ENCODE results near the gene IFT122.

IFT122 gene

GRCh38 chr3:129559565-129560079 is 119.6 kb downstream of the IFT122 start:
- no peak for DNase-seq

GRCh38 chr3:129560269-129560787 is 120.3 kb downstream of the IFT122 start:
- DNase-seq, result no peak

DNA sequence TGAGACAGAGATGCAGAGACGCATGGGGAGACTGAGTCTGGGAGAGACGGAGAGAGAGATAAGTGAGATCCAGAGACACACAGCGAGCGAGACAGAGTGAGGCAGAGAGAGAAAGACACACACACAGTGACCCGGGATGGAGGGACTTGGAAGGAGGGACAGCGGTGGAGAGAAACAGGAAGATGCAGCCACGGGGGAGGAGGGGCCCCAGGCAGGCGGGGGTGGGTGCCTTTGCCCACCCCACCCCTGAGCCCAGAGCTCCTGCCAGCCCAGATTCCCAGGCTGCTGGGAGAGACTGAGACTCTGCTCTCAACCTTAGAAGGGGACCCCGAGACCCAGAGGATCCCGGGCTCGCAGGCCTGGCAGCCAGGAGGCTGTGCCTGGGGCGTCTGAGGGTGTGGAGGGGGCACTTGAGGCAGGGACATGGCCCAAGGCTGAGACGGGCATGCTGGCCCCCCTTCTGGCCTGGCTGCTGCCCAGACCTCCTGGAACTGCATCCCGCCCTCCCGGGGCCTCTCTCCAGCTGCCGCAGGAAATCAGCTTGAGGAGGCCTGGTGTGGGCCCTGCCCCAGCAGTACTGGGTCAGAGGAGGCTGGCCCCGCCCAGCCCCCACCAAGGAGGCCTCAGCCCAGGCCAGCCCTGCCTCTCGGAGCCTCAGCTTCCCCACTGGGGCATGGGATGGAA is 121.0 kb downstream of the IFT122 start:
- no peak for DNase-seq

DNA sequence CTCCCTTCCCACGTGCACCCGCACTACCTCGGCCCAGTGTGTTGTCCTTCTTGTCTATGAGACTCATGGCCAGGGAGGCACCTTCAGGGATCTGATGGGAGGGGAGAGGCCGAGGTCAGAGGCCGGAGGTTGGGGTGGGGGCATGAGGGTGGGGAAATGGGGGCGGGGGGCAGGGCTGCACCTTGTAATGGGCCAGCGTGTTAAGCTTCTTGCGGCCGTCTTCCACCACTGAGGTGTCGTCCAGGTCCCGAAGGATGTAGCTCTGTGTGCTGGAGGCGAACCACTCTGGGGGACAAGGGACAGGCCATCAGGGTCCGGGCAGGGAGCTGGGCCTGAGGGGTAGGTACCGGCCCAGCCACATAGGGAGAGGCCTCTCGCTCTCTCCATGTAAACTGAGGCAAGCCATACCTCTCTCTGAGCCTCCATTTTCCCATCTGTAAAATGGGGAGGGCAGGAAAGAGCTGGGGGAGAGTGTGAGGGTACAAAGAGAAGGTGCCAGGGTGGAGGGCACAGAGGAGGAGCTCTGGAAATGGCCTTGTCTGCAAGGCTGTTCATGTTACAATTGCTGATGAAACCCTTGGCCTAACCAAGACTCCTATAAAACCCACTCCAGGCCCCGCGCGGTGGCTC is 121.7 kb downstream of the IFT122 start:
- no peak for DNase-seq

DNA sequence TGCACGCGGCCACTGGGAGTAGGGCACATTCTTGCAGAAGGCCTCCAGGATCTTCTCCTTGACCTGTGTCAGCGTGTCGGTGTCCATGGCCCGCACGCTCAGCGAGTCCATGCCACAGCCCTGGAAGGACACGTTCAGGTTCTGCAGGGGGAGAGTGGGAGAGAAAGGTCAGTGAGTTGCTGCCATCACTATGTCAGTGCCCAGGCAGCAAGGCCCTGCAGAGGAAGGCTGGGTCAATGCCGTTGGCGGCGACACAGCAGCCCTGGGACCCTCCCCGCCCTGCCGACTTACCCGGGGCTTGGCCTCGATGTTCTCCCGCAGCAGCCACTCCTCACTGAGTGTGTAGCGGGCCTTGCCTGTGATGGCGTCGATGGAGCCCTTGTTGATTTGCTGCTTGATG is 122.8 kb downstream of the IFT122 start:
- no peak for DNase-seq

GRCh38 chr3:129563332-129563731 is 123.3 kb downstream of the IFT122 start:
- DNase-seq, result no peak

- DNase-seq, result no peak
These were observed 124.0 kb downstream of the IFT122 start for GRCh38 chr3:129563850-129564535.

DNA sequence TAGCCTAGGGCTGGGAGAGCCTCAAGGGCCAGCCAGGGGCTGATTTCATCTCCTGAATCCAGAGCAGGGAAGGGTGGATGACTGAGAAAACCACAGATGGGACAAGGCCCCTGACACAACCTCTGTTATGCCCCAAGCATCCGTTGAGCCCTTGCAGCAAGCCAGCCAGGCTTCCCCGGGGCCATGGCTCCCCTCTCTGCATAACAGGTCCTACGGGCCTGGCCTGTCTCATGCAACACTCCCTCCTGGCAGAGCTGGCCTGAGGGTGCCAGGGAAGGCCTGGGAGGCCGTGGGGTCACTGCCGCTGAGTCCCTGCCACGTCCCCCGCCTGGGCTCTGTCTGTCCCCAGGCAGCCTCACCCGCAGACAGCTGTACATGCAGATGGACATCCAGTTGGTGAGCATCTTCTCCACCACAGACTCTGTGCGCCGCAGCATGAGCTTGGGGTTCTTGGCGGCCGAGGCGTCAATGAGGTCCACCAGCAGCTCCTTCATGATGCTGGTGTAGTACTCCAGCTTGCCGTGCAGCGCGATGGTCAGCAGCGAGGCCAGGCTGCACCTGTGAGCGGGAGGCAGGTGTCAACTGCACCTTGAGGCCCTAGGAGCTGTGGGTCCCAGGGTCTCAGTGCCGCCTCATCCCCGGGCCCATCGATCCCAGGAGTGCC is 125.1 kb downstream of the IFT122 start:
- DNase-seq, result no peak

GRCh38 chr3:129565902-129566301 is 125.9 kb downstream of the IFT122 start:
- DNase-seq, result no peak

DNA sequence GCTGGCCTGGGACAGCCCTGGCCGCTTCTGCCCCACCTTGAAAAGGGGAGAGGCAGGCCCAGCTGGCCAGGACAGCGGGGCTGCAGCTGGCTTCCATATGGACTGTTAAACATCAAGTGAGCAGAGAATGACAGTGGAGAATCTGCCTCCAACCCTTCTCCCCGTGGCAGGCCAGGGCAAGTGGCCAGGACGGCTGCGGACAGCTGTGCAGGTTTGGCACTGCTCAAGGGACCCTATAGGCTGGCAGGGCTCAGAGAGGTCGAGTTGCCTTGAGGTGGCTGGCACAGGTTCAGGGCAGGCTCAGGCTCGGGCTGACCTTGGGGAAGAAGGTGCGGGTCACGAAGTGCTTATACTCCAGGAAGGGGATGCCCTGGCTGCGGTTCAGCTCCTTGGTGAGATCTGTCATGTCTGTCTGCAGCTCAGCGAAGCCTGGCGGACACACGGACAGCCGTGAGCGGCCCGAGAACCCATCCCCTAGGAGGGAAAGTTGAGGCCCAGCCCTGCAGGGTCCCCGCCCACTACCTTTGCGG is 127.2 kb downstream of the IFT122 start:
- DNase-seq, result no peak

GRCh38 chr3:129567939-129568338 is 127.9 kb downstream of the IFT122 start:
- DNase-seq, result no peak

GRCh38 chr3:129569856-129570255 is 129.8 kb downstream of the IFT122 start:
- no peak for DNase-seq
